Subcutaneous adipose tissue (tissue), 4 donors: ENCODE measurements around the gene PCDHGA12. TPM values are rescaled to one million over a fixed set of nuclear protein-coding genes. Genes with fewer than 3 reads are reported as not detected.

Experiments used
- CTCF ChIP-seq: fragments of 450-650 bp; IDR thresholded peaks from one replicate; pipeline ENCODE4 v1.5.1; 2016; ENCODE audit warnings: low read depth, mild to moderate bottlenecking, control low read depth, antibody characterized with exemption, moderate library complexity
- total RNA-seq, 4 donors: library from RNA; depleted of rRNA; stranded (reverse); fragments of >200 nt; gene quantifications; one replicate each; pipeline ENCODE4 v1.1.0, GENCODE V29; 2016

The PCDHGA12 gene
- total RNA-seq, 4 donors from 2014 or later, result 3.8 to 9.2 (median 5.7) TPM

- TF ChIP-seq CTCF, result no peak
Measured at GRCh38 chr5:141427783-141428426, 2.4 kb upstream of the PCDHGA12 start.

GRCh38 chr5:141431286-141431685 is 979 bp downstream of the PCDHGA12 start:
- no peak for TF ChIP-seq CTCF

GRCh38 chr5:141434006-141434405 is 3.7 kb downstream of the PCDHGA12 start:
- TF ChIP-seq CTCF, result no peak

- no peak for TF ChIP-seq CTCF
Measured at GRCh38 chr5:141437221-141437620, 6.9 kb downstream of the PCDHGA12 start.

- TF ChIP-seq CTCF, result no peak
Measured at GRCh38 chr5:141439411-141440141, 9.3 kb downstream of the PCDHGA12 start.

GRCh38 chr5:141440341-141440740 is 10.0 kb downstream of the PCDHGA12 start:
- no peak for TF ChIP-seq CTCF

- no peak for TF ChIP-seq CTCF
Measured at GRCh38 chr5:141441571-141442170, 11.4 kb downstream of the PCDHGA12 start.
